K562 (cell line): ENCODE results near the gene CHMP5. TPM values are rescaled to one million over a fixed set of nuclear protein-coding genes. Genes with fewer than 3 reads are reported as not detected.

Experiments used
- ATAC-seq: fragments of 200-7000 bp; cut with Tn5 transposase; 3 replicates; pipeline ENCODE4 v1.9.1; 2020; ENCODE audit warnings: moderate library complexity
- BruUV-seq: library from RNA; stranded (reverse); fragments of 400-500 nt; replicated peaks from 2 replicates; lab custom pipeline; 2021; lab: Mats Ljungman, UMichigan
- CTCF ChIA-PET: fragments of 300-600 bp; formaldehyde crosslinking; extraction: SDS; loops from one replicate; lab custom pipeline; 2021; ENCODE audit warnings: low intra/inter-chr PET ratio; lab: Yijun Ruan, JAX
- POLR2A ChIA-PET: fragments of 300-600, 350-650 bp; sonication (Branson Sonifier 250); formaldehyde crosslinking; extraction: SDS; loops from one replicate; lab custom pipeline; 2021; ENCODE audit warnings: antibody characterized with exemption, inconsistent platforms; lab: Yijun Ruan, JAX
- DNase-seq, 4 experiments: peaks; one replicate each; pipeline versions ENCODE4 v3.0.0 to v3.0.0-alpha.2; 2011 to 2018; ENCODE audit warnings: low spot score in 3 of 4, mixed read lengths in 3 of 4; ENCODE audit errors: extremely low read depth in 1 of 4
- FAIRE-seq: peaks from 2 replicates; lab custom pipeline; 2011; peaks lifted over from hg19 to GRCh38; lab: Jason Lieb, UNC
- H2AFZ ChIP-seq: 2 replicates; pipeline ENCODE4 v1.6.0; 2011; ENCODE audit warnings: low read depth, low read length, control low read depth, inconsistent platforms
- H3K27ac ChIP-seq: fragments of 200-600 bp; 3 replicates; pipeline ENCODE4 v1.8.0; 2011; ENCODE audit warnings: low read depth, mild to moderate bottlenecking, control low read depth, inconsistent platforms, low read length, moderate library complexity, mixed read lengths; ENCODE audit errors: extremely low read depth
- H3K27me3 ChIP-seq, 2 experiments: fragments of 300-600 bp in 1 of 2; 2 replicates in 1 of 2; 3 replicates in 1 of 2; pipeline versions ENCODE4 v1.6.0 to v1.8.0; 2011; ENCODE audit warnings: inconsistent platforms in 2 of 2, low read length in 2 of 2, mild to moderate bottlenecking in 1 of 2, mixed read lengths in 1 of 2, moderate library complexity in 1 of 2; ENCODE audit not compliant: control insufficient read depth in 2 of 2, insufficient read depth in 2 of 2
- H3K36me3 ChIP-seq: fragments of 300-600 bp; 3 replicates; pipeline ENCODE4 v1.8.0; 2011; ENCODE audit warnings: mild to moderate bottlenecking, low read length, inconsistent platforms; ENCODE audit not compliant: control insufficient read depth, insufficient read depth
- H3K4me1 ChIP-seq, 2 experiments: fragments of 200-600 bp in 1 of 2; replicated peaks in 1 of 2; 2 replicates in 1 of 2; 3 replicates in 1 of 2; pipeline versions ENCODE4 v1.5.1 to v1.8.0; 2011; ENCODE audit warnings: inconsistent platforms in 2 of 2, low read length in 2 of 2, mild to moderate bottlenecking in 1 of 2, mixed read lengths in 1 of 2, moderate library complexity in 1 of 2; ENCODE audit not compliant: control insufficient read depth in 2 of 2, insufficient read depth in 2 of 2
- H3K4me2 ChIP-seq: 2 replicates; pipeline ENCODE4 v1.6.1; 2011; ENCODE audit warnings: low read length, control low read depth, inconsistent platforms, mixed read lengths; ENCODE audit not compliant: insufficient read depth
- H3K4me3 ChIP-seq: fragments of 200-600 bp; sonication (generic), shearing (Covaris generic); 2 replicates; pipeline ENCODE4 v1.5.1; 2016; ENCODE audit warnings: control low read depth, inconsistent platforms
- H3K79me2 ChIP-seq: fragments of 200-600 bp; 3 replicates; pipeline ENCODE4 v1.8.0; 2011; ENCODE audit warnings: low read length, inconsistent platforms; ENCODE audit not compliant: control insufficient read depth, insufficient read depth
- H3K9ac ChIP-seq, 2 experiments: 2 replicates each; pipeline versions ENCODE4 v1.6.0 to v1.6.1; 2011; ENCODE audit warnings: low read depth in 2 of 2, low read length in 2 of 2, control low read depth in 1 of 2, inconsistent platforms in 1 of 2, mild to moderate bottlenecking in 1 of 2, mixed read lengths in 1 of 2; ENCODE audit not compliant: insufficient read depth in 1 of 2
- H3K9me1 ChIP-seq: one replicate; pipeline ENCODE4 v1.6.0; 2011; ENCODE audit warnings: inconsistent platforms, mild to moderate bottlenecking, low read length, moderate library complexity; ENCODE audit not compliant: control insufficient read depth, insufficient read depth
- H3K9me3 ChIP-seq: replicated peaks from 2 replicates; pipeline ENCODE4 v1.5.1; 2011; ENCODE audit warnings: low read depth, low read length, inconsistent platforms; ENCODE audit not compliant: control insufficient read depth, insufficient read depth
- H4K20me1 ChIP-seq: replicated peaks from 2 replicates; pipeline ENCODE4 v1.6.1; 2011; ENCODE audit warnings: low read length, inconsistent platforms, mixed read lengths; ENCODE audit not compliant: control insufficient read depth, insufficient read depth
- CBX5 ChIP-seq: IDR thresholded peaks from 2 replicates; pipeline ENCODE4 v1.6.1; 2014; ENCODE audit warnings: low read depth, borderline replicate concordance
- KLF6 ChIP-seq: fragments of 250-450 bp; sonication (Bioruptor Pico); IDR thresholded peaks from 2 replicates; pipeline ENCODE4 v1.4.0; 2020; ENCODE audit warnings: mild to moderate bottlenecking, moderate library complexity, borderline replicate concordance
- MAFG ChIP-seq: fragments of 450-650 bp; conservative IDR thresholded peaks from 2 replicates; pipeline ENCODE4 v1.6.1; 2016; ENCODE audit warnings: missing genetic modification characterization, missing compliant biosample characterization
- ZNF175 ChIP-seq: fragments of 200-800 bp; sonication (Bioruptor generic); IDR thresholded peaks from 2 replicates; pipeline ENCODE4 v1.6.1; 2016; ENCODE audit warnings: low read depth, mild to moderate bottlenecking, missing genetic modification characterization, missing compliant biosample characterization
- WGBS: fragments of 100-300 bp; shearing (Covaris generic); methylation state at CpG from one replicate; pipeline ENCODE4 v1.1.6; 2016; ENCODE audit warnings: low coverage, mixed read lengths; ENCODE audit not compliant: insufficient coverage; ENCODE audit errors: missing lambda C conversion rate; 5-methylcytosine and 5-hydroxymethylcytosine counted together
- in situ Hi-C: fragments of 300-500 bp; cut with MboI; formaldehyde crosslinking; loops from 4 replicates; pipeline ENCODE4 v1.15.0; 2018; ENCODE audit warnings: inconsistent platforms, mixed read lengths
- intact Hi-C: fragments of 100-400 bp; cut with micrococcal nuclease; formaldehyde crosslinking; loops from 2 replicates; pipeline ENCODE4 v1.14.2; 2022
- polyA plus RNA-seq, 8 experiments: library from polyadenylated mRNA; depleted of rRNA in 4 of 8; stranded (reverse) in 5 of 8; unstranded in 3 of 8; fragments of >200 nt; fragmentation: Nextera tagmentation in 2 of 8; fragmentation: Illumina TruSeq in 1 of 8; extraction: Ambion mirVana in 2 of 8; extraction: Trizol in 1 of 8; gene quantifications; 2 replicates each; pipeline versions ENCODE4 v1.2.1 to v1.2.3, GENCODE V29; 2011 to 2014; ENCODE audit warnings: inconsistent platforms in 1 of 8, missing spikeins in 1 of 8
- total RNA-seq, 7 experiments: library from RNA; depleted of rRNA in 6 of 7; stranded (reverse); fragments of >200 nt in 6 of 7; fragmentation: Illumina TruSeq in 2 of 7; extraction: Trizol in 2 of 7; gene quantifications; 2 replicates each; pipeline versions ENCODE4 v1.2.1 to v1.2.3, GENCODE V29; 2011 to 2021; ENCODE audit warnings: low replicate concordance in 1 of 7

CHMP5 gene
- total and polyA plus RNA-seq, 9 of the 15 experiments (the other 6 are each of a cell fraction or from before 2014, with no cell fraction given), result 36.0 to 105 (median 54.9) TPM

- Histone ChIP-seq H3K4me1 (no peaks in the 10 kb centered on the region; a peak in 1 of 5 replicates), H3K9me1 (no peaks in the 10 kb centered on the region), H3K27me3 (no peaks in the 10 kb centered on the region), H3K79me2 (no peaks in the 10 kb centered on the region), H3K27ac (no peak overlapping the region), H3K4me3 (no peak overlapping the region), H3K4me2 (no peak overlapping the region), H4K20me1 (no peaks in the 10 kb centered on the region), H3K36me3 (no peaks in the 10 kb centered on the region), H3K9me3 (no peaks in the 10 kb centered on the region), H3K9ac (no peak overlapping the region), H2AFZ (no peak overlapping the region)
- intact Hi-C loops, result no loop called here
- no TSS peak for BruUV-seq
- ATAC-seq (no peak), FAIRE-seq (no peak), DNase-seq (no peak)
- 10% methylated on average over 2 of the region's 2 CpGs for WGBS
- in situ Hi-C loops, result loop anchor here (10.0 to 25.0 kb wide), 3 partner anchors 127 to 844 kb away; partner anchors contain the start of genes ACO1, NDUFB6, SMIM27 and TOPORS
- POLR2A ChIA-PET, result interaction anchor here (0.7 to 1.0 kb wide), 2 partner anchors 10 to 11 kb away, joined by 4 read pairs; no protein-coding TSS in a partner anchor
- no peak for TF ChIP-seq CBX5
- CTCF ChIA-PET, result no interaction called here
Observed at GRCh38 chr9:33231623-33231942, 33.3 kb upstream of the CHMP5 start.

- H4K20me1 ChIP-seq, result no peaks in the 10 kb centered on the region
- H3K9ac ChIP-seq, result no peak overlapping the region
- in situ Hi-C loops, result loop anchor here (10.0 to 25.0 kb wide), 3 partner anchors 128 to 846 kb away; partner anchors contain the start of genes ACO1, NDUFB6, SMIM27 and TOPORS
- ATAC-seq (no peak), DNase-seq (no peak), FAIRE-seq (no peak)
- no peak for TF ChIP-seq MAFG (tag)
- no peak for TF ChIP-seq KLF6 (CRISPR knock-in tag)
- TF ChIP-seq ZNF175, result no peak
- ChIA-PET CTCF (no interaction called here), POLR2A (interaction anchor here (1.0 to 2.0 kb wide), 3 partner anchors 8 to 157 kb away, joined by 4 to 6 read pairs (median 6); partner anchors contain the start of gene SMU1)
- intact Hi-C loops, result no loop called here
- no TSS peak for BruUV-seq
- no peaks in the 10 kb centered on the region for H3K9me1 ChIP-seq
- H3K4me2 ChIP-seq, result no peak overlapping the region
- no peaks in the 10 kb centered on the region; a peak in 1 of 5 replicates for H3K4me1 ChIP-seq
- WGBS, result 7% methylated on average over 6 of the region's 6 CpGs
- H3K36me3 ChIP-seq, result no peaks in the 10 kb centered on the region
- H3K4me3 ChIP-seq, result no peak overlapping the region
- H3K9me3 ChIP-seq, result no peaks in the 10 kb centered on the region
- no peak overlapping the region for H2AFZ ChIP-seq
- no peak overlapping the region for H3K27ac ChIP-seq
- H3K27me3 ChIP-seq, result no peaks in the 10 kb centered on the region
- no peaks in the 10 kb centered on the region for H3K79me2 ChIP-seq
Observed at GRCh38 chr9:33232815-33233214, 32.0 kb upstream of the CHMP5 start.
